K562 (cell line): Measurements from ENCODE around the gene NDUFA5. TPM values are rescaled to one million over a fixed set of nuclear protein-coding genes. Genes with fewer than 3 reads are reported as not detected.
A peak's percentile ranks its signal among the peaks of the same experiment; 100 is the strongest.

Experiments used
- CHAMP1 ChIP-seq: fragments of 450-650 bp; IDR thresholded peaks from 2 replicates; pipeline ENCODE4 v1.6.1; 2016; ENCODE audit warnings: mild to moderate bottlenecking
- FOSL1 ChIP-seq: fragments of 200-800 bp; sonication (Bioruptor generic); conservative IDR thresholded peaks from 2 replicates; pipeline ENCODE4 v1.6.1; 2016; ENCODE audit warnings: missing genetic modification characterization, missing compliant biosample characterization
- FOXJ3 ChIP-seq: sonication (generic); formaldehyde crosslinking; IDR thresholded peaks from 2 replicates; pipeline ENCODE4 v1.4.0; 2020; ENCODE audit warnings: mild to moderate bottlenecking, missing genetic modification reagents
- FOXK1 ChIP-seq: sonication (generic); formaldehyde crosslinking; IDR thresholded peaks from 2 replicates; pipeline ENCODE4 v1.8.0; 2022; ENCODE audit warnings: missing genetic modification reagents, mild to moderate bottlenecking, borderline replicate concordance
- GTF3C2 ChIP-seq: IDR thresholded peaks from 3 replicates; pipeline ENCODE4 v1.6.1; 2011; ENCODE audit warnings: borderline replicate concordance, mild to moderate bottlenecking, moderate library complexity; ENCODE audit not compliant: insufficient read length; ENCODE audit errors: extremely low read depth
- HDAC6 ChIP-seq: IDR thresholded peaks from 2 replicates; pipeline ENCODE4 v1.6.1; 2012; ENCODE audit warnings: low read depth, mild to moderate bottlenecking, control low read depth, inconsistent platforms, low read length, moderate library complexity
- ILK ChIP-seq: fragments of 450-650 bp; IDR thresholded peaks from 2 replicates; pipeline ENCODE4 v1.6.1; 2016; ENCODE audit warnings: missing genetic modification characterization, low read depth, mild to moderate bottlenecking, missing compliant biosample characterization, moderate library complexity, borderline replicate concordance
- L3MBTL2 ChIP-seq: fragments of 450-650 bp; IDR thresholded peaks from 2 replicates; pipeline ENCODE4 v1.6.1; 2016; ENCODE audit warnings: mild to moderate bottlenecking, moderate library complexity
- PCBP1 ChIP-seq: fragments of 200-400 bp; formaldehyde crosslinking; IDR thresholded peaks from 2 replicates; pipeline ENCODE4 v1.6.1; 2018; ENCODE audit warnings: mild to moderate bottlenecking, low read depth, low read length; ENCODE audit not compliant: poor library complexity, severe bottlenecking
- PYGO2 ChIP-seq: fragments of 450-650 bp; IDR thresholded peaks from 2 replicates; pipeline ENCODE4 v1.6.1; 2016; ENCODE audit warnings: mild to moderate bottlenecking, missing genetic modification characterization, moderate library complexity, missing compliant biosample characterization
- RHOXF2B ChIP-seq: fragments of 250-450 bp; sonication (Bioruptor Pico); conservative IDR thresholded peaks from 2 replicates; pipeline ENCODE4 v1.5.1; 2021
- SMAD3 ChIP-seq: fragments of 450-650 bp; formaldehyde crosslinking; conservative IDR thresholded peaks from 2 replicates; pipeline ENCODE4 v1.4.0; 2020; ENCODE audit warnings: mild to moderate bottlenecking
- SRF ChIP-seq, 2 experiments: fragments of 250-450, 450-650 bp in 1 of 2; sonication (Bioruptor Pico) in 1 of 2; sonication (generic) in 1 of 2; formaldehyde crosslinking; IDR thresholded peaks; 2 replicates each; pipeline versions ENCODE4 v1.5.0 to v1.5.1; 2020 to 2022; ENCODE audit warnings: mild to moderate bottlenecking in 1 of 2, missing genetic modification reagents in 1 of 2
- TAF1 ChIP-seq: IDR thresholded peaks from 2 replicates; pipeline ENCODE4 v1.6.1; 2011; ENCODE audit warnings: mild to moderate bottlenecking, low read length, moderate library complexity; ENCODE audit not compliant: insufficient read depth, control insufficient read depth, severe bottlenecking; ENCODE audit errors: extremely low read depth
- TCFL5 ChIP-seq: fragments of 250-450 bp; sonication (Bioruptor Pico); conservative IDR thresholded peaks from 2 replicates; pipeline ENCODE4 v1.6.1; 2021; ENCODE audit warnings: mild to moderate bottlenecking, moderate library complexity, matching md5 sums
- TRIM24 ChIP-seq, 2 experiments: fragments of 450-650 bp; IDR thresholded peaks; 2 replicates each; pipeline ENCODE4 v1.6.1; 2016
- ZNF274 ChIP-seq: IDR thresholded peaks from 2 replicates; pipeline ENCODE4 v1.6.1; 2011; ENCODE audit warnings: low read depth, mild to moderate bottlenecking, low read length, moderate library complexity, borderline replicate concordance
- ZNF583 ChIP-seq: fragments of 250-450 bp; sonication (Bioruptor Pico); IDR thresholded peaks from 2 replicates; pipeline ENCODE4 v1.4.0; 2020
- polyA plus RNA-seq, 8 experiments: library from polyadenylated mRNA; depleted of rRNA in 4 of 8; stranded (reverse) in 5 of 8; unstranded in 3 of 8; fragments of >200 nt; fragmentation: Nextera tagmentation in 2 of 8; fragmentation: Illumina TruSeq in 1 of 8; extraction: Ambion mirVana in 2 of 8; extraction: Trizol in 1 of 8; gene quantifications; 2 replicates each; pipeline versions ENCODE4 v1.2.1 to v1.2.3, GENCODE V29; 2011 to 2014; ENCODE audit warnings: inconsistent platforms in 1 of 8, missing spikeins in 1 of 8
- total RNA-seq, 7 experiments: library from RNA; depleted of rRNA in 6 of 7; stranded (reverse); fragments of >200 nt in 6 of 7; fragmentation: Illumina TruSeq in 2 of 7; extraction: Trizol in 2 of 7; gene quantifications; 2 replicates each; pipeline versions ENCODE4 v1.2.1 to v1.2.3, GENCODE V29; 2011 to 2021; ENCODE audit warnings: low replicate concordance in 1 of 7
- TF ChIP-seq, protein P1 (sequence below), 2 experiments: fragments of 250-450 bp in 1 of 2; fragments of 450-650 bp in 1 of 2; sonication (Bioruptor Pico) in 1 of 2; IDR thresholded peaks; 2 replicates each; pipeline versions ENCODE4 v1.6.1 to v1.8.0; 2016 to 2021; ENCODE audit warnings: mild to moderate bottlenecking in 2 of 2, moderate library complexity in 2 of 2, missing compliant biosample characterization in 1 of 2, missing genetic modification characterization in 1 of 2

The NDUFA5 gene
- total and polyA plus RNA-seq, 9 of the 15 experiments (the other 6 are each of a cell fraction or from before 2014, with no cell fraction given): 155 to 677 (median 269) TPM

GRCh38 chr7:123499211-123499970, 58.2 kb downstream of the NDUFA5 start (continued):
- TF ChIP-seq PCBP1: no peak
- TF ChIP-seq, protein P1, sequence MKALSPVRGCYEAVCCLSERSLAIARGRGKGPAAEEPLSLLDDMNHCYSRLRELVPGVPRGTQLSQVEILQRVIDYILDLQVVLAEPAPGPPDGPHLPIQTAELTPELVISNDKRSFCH (CRISPR knock-in tag; IDR thresholded peaks at IDR 0.05): peak; percentile 75; the same call in 1 of the 2 replicates
- TF ChIP-seq, protein P1 (tag; IDR thresholded peaks at IDR 0.05): peak; percentile 95
- peak; percentile 98 for TF ChIP-seq ZNF583
- TF ChIP-seq TRIM24 (IDR thresholded peaks at IDR 0.05): no peak
- no peak for TF ChIP-seq FOSL1 (tag)
- TF ChIP-seq TAF1: no peak
- TF ChIP-seq FOXK1 (CRISPR knock-in tag): no peak
- TF ChIP-seq L3MBTL2: no peak
- peak; percentile 98 for TF ChIP-seq SMAD3
- TF ChIP-seq ILK (tag): peak; percentile 95
- no peak for TF ChIP-seq CHAMP1
- no peak for TF ChIP-seq GTF3C2
- TF ChIP-seq RHOXF2B (CRISPR knock-in tag): peak; percentile 93
- TF ChIP-seq HDAC6: no peak
- TF ChIP-seq TCFL5 (CRISPR knock-in tag): peak; percentile 95
- no peak for TF ChIP-seq FOXJ3 (CRISPR knock-in tag)
- TF ChIP-seq ZNF274: no peak
- TF ChIP-seq PYGO2: peak; percentile 95
- 0 out of 4 replicates have a peak, but pooled peaks of 1 of the 2 experiments have one; percentile 35 for TF ChIP-seq SRF (CRISPR knock-in tag; IDR thresholded peaks at IDR 0.05)
